HG03095 (cell line): ENCODE data around the gene MTERF2.

Experiments used
- ATAC-seq: cut with Tn5 transposase; IDR thresholded peaks from one replicate; pipeline ENCODE4 v1.9.1; 2021; ENCODE audit warnings: moderate library complexity; ENCODE audit not compliant: unreplicated experiment

Gene MTERF2

GRCh38 chr12:106954462-106955376 is 32.2 kb downstream of the MTERF2 start:
- ATAC-seq, result no peak

GRCh38 chr12:106953352-106954250 is 33.3 kb downstream of the MTERF2 start:
- ATAC-seq, result no peak

- ATAC-seq, result no peak
These were observed 36.4 kb downstream of the MTERF2 start for GRCh38 chr12:106950591-106950990.

DNA sequence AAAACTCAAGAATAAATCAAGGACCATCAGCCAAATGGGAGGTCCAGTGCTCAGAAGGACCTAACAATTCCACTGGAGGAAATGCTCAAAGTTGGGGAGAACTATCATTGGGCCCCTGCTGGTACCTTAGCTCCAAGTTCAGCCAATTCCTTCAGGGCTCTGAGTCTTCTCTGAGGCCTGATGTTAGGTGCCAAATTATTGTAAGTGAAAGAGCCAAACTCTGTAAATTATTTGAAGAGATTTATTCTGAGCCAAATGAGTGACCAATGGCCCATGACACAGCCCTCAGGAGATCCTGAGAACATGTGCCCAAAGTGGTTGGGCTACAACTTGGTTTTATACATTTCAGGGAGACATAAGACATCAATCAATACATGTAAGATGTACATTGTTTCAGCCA is 39.5 kb downstream of the MTERF2 start:
- ATAC-seq, result no peak

- ATAC-seq, result no peak
These were observed 41.6 kb downstream of the MTERF2 start for GRCh38 chr12:106945261-106945851.

- no peak for ATAC-seq
These were observed 44.2 kb downstream of the MTERF2 start for GRCh38 chr12:106942775-106943174.

DNA sequence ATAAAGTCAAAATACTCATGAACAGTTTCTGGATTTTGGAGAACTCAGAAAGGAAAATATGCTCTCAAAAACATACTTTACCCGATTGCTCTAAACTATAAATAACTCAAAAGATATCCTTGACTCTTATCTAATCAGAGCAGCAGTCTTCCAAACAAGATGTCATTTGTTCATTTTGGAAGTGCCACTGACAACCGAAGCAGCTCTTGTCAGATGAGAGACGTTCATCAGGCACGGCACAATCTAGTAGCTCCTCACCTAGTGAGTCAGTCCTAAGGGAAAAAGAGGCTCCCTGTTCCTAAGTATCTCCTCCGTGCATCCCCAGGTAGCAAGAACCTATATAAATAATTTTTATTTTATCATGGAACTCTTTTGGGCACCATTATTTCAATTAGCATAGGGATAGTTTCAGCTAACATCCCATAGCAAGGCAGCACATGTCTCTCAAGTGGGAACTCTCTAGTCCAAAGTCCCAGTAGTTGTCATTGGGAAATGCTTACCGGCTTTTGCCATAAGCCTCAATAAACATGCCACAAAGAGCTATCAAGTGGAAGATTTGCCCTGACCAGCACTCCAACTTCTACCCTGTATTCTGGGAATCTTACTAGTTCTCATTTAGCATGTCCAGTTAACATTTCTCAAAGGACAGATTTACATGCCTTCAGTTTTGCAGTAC is 45.3 kb downstream of the MTERF2 start:
- ATAC-seq, result no peak

- ATAC-seq, result no peak
These were observed 52.7 kb downstream of the MTERF2 start for GRCh38 chr12:106934277-106934676.
